H1 (cell line): ENCODE results near the gene PTK6. TPM values are rescaled to one million over a fixed set of nuclear protein-coding genes. Genes with fewer than 3 reads are reported as not detected.
A peak's percentile ranks its signal among the peaks of the same experiment; 100 is the strongest.

Experiments used
- CTCF ChIA-PET: fragments of 300-600 bp; sonication (Branson Sonifier 250); formaldehyde crosslinking; loops from one replicate; lab custom pipeline; 2021; ENCODE audit not compliant: partially characterized antibody; lab: Charles Lee
- POLR2A ChIA-PET: fragments of 300-600 bp; sonication (Branson Sonifier 250); formaldehyde crosslinking; loops from one replicate; lab custom pipeline; 2021; ENCODE audit warnings: inconsistent platforms; ENCODE audit not compliant: partially characterized antibody; lab: Charles Lee
- DNase-seq, 2 experiments: peaks; one replicate each; pipeline versions ENCODE4 v3.0.0 to v3.0.0-alpha.2; 2010 to 2022; ENCODE audit warnings: low spot score in 2 of 2, low read depth in 1 of 2, mixed read lengths in 1 of 2
- FAIRE-seq: peaks from 2 replicates; lab custom pipeline; 2011; peaks lifted over from hg19 to GRCh38; lab: Jason Lieb, UNC
- H2AFZ ChIP-seq: 2 replicates; pipeline ENCODE4 v1.8.1; 2012; ENCODE audit warnings: low read length, inconsistent platforms
- H2AK5ac ChIP-seq: 2 replicates; pipeline ENCODE4 v1.6.1; 2013; ENCODE audit warnings: low read depth, low read length
- H2BK120ac ChIP-seq: replicated peaks from 2 replicates; pipeline ENCODE3; 2013; ENCODE audit warnings: low read depth, low read length, inconsistent platforms
- H2BK12ac ChIP-seq: 2 replicates; pipeline ENCODE4 v1.6.1; 2013; ENCODE audit warnings: low read depth, low read length
- H2BK15ac ChIP-seq: 2 replicates; pipeline ENCODE4 v1.6.1; 2013; ENCODE audit warnings: low read length
- H2BK20ac ChIP-seq: 2 replicates; pipeline ENCODE4 v1.6.1; 2013; ENCODE audit warnings: low read length
- H2BK5ac ChIP-seq: 2 replicates; pipeline ENCODE4 v1.6.1; 2013; ENCODE audit warnings: low read depth, low read length
- H3K14ac ChIP-seq: 2 replicates; pipeline ENCODE4 v1.6.1; 2013; ENCODE audit warnings: inconsistent platforms; ENCODE audit not compliant: insufficient read length
- H3K18ac ChIP-seq: 2 replicates; pipeline ENCODE4 v1.6.1; 2013; ENCODE audit warnings: low read length; ENCODE audit errors: extremely low read depth
- H3K23ac ChIP-seq: 2 replicates; pipeline ENCODE4 v1.6.1; 2013; ENCODE audit warnings: inconsistent platforms; ENCODE audit not compliant: insufficient read length
- H3K23me2 ChIP-seq: 2 replicates; pipeline ENCODE4 v1.6.1; 2013; ENCODE audit warnings: low read depth, low read length
- H3K27ac ChIP-seq: 2 replicates; pipeline ENCODE4 v1.6.1; 2011; ENCODE audit warnings: low read depth, low read length, inconsistent platforms
- H3K27me3 ChIP-seq, 4 experiments: replicated peaks in 1 of 4; 1 replicate in 1 of 4; 2 replicates in 3 of 4; pipeline versions ENCODE4 v1.6.1 to v1.8.1; 2011 to 2013; ENCODE audit warnings: low read length in 3 of 4, mild to moderate bottlenecking in 3 of 4, inconsistent platforms in 2 of 4, mixed read lengths in 2 of 4, moderate library complexity in 1 of 4; ENCODE audit not compliant: control insufficient read depth in 3 of 4, insufficient read depth in 3 of 4; ENCODE audit errors: extremely low read depth in 1 of 4
- H3K36me3 ChIP-seq, 4 experiments: 2 replicates each; pipeline versions ENCODE4 v1.6.1 to v1.8.1; 2011 to 2013; ENCODE audit warnings: mild to moderate bottlenecking in 4 of 4, low read length in 3 of 4, moderate library complexity in 2 of 4, control low read depth in 1 of 4, inconsistent platforms in 1 of 4; ENCODE audit not compliant: insufficient read depth in 4 of 4, control insufficient read depth in 2 of 4
- H3K4ac ChIP-seq: replicated peaks from 2 replicates; pipeline ENCODE3; 2013; ENCODE audit warnings: low read length, low read depth, mixed read lengths, inconsistent platforms; ENCODE audit not compliant: insufficient read length
- H3K4me1 ChIP-seq, 4 experiments: replicated peaks in 1 of 4; 1 replicate in 1 of 4; 2 replicates in 3 of 4; pipeline versions ENCODE4 v1.6.1 to v1.8.1; 2011 to 2013; ENCODE audit warnings: low read length in 3 of 4, inconsistent platforms in 2 of 4, mixed read lengths in 1 of 4; ENCODE audit not compliant: insufficient read depth in 4 of 4, control insufficient read depth in 3 of 4
- H3K4me2 ChIP-seq, 2 experiments: 2 replicates each; pipeline versions ENCODE4 v1.6.1 to v1.8.1; 2011 to 2013; ENCODE audit warnings: low read depth in 2 of 2, low read length in 2 of 2, control low read depth in 1 of 2, inconsistent platforms in 1 of 2, mild to moderate bottlenecking in 1 of 2; ENCODE audit not compliant: insufficient read depth in 1 of 2
- H3K4me3 ChIP-seq, 4 experiments: fragments of 200-600, 300-600 bp in 1 of 4; sonication (generic), shearing (Covaris generic), sonication (Bioruptor Twin) in 1 of 4; 2 replicates each; pipeline versions ENCODE4 v1.5.1 to v1.8.1; 2011 to 2016; ENCODE audit warnings: low read length in 4 of 4, low read depth in 3 of 4, control low read depth in 2 of 4, inconsistent platforms in 2 of 4, mild to moderate bottlenecking in 2 of 4, mixed read lengths in 1 of 4, moderate library complexity in 1 of 4; ENCODE audit not compliant: insufficient read depth in 2 of 4; ENCODE audit errors: extremely low read depth in 1 of 4
- H3K56ac ChIP-seq: replicated peaks from 2 replicates; pipeline ENCODE3; 2013; ENCODE audit warnings: low read depth, mild to moderate bottlenecking, mixed read lengths, low read length, inconsistent platforms; ENCODE audit not compliant: insufficient read length
- H3K79me1 ChIP-seq: 2 replicates; pipeline ENCODE4 v1.6.1; 2013; ENCODE audit warnings: low read depth, low read length, control low read depth
- H3K79me2 ChIP-seq, 2 experiments: 2 replicates each; pipeline versions ENCODE4 v1.6.1 to v1.8.1; 2012 to 2013; ENCODE audit warnings: low read length in 2 of 2, mild to moderate bottlenecking in 2 of 2, inconsistent platforms in 1 of 2; ENCODE audit not compliant: insufficient read depth in 2 of 2, control insufficient read depth in 1 of 2
- H3K9ac ChIP-seq, 4 experiments: replicated peaks in 1 of 4; 1 replicate in 1 of 4; 2 replicates in 3 of 4; pipeline versions ENCODE4 v1.6.1 to v1.8.1; 2011 to 2013; ENCODE audit warnings: low read depth in 3 of 4, low read length in 3 of 4, control low read depth in 2 of 4, mild to moderate bottlenecking in 2 of 4, moderate library complexity in 2 of 4, inconsistent platforms in 1 of 4; ENCODE audit errors: extremely low read depth in 1 of 4
- H3K9me3 ChIP-seq, 2 experiments: 2 replicates each; pipeline versions ENCODE4 v1.6.1 to v1.8.1; 2012 to 2013; ENCODE audit warnings: mild to moderate bottlenecking in 2 of 2, moderate library complexity in 2 of 2, control low read depth in 1 of 2, inconsistent platforms in 1 of 2, low read depth in 1 of 2, low read length in 1 of 2, mixed read lengths in 1 of 2; ENCODE audit not compliant: insufficient read depth in 2 of 2
- H4K20me1 ChIP-seq, 2 experiments: replicated peaks in 1 of 2; 2 replicates each; pipeline versions ENCODE3 to v1.8.1; 2011 to 2013; ENCODE audit warnings: inconsistent platforms in 2 of 2, low read length in 2 of 2, mild to moderate bottlenecking in 1 of 2; ENCODE audit not compliant: insufficient read depth in 2 of 2, control insufficient read depth in 1 of 2
- H4K5ac ChIP-seq: 2 replicates; pipeline ENCODE4 v1.6.1; 2013; ENCODE audit warnings: low read length, low read depth, mixed read lengths, inconsistent platforms; ENCODE audit not compliant: insufficient read length
- H4K8ac ChIP-seq: 2 replicates; pipeline ENCODE4 v1.8.0; 2013; ENCODE audit warnings: mild to moderate bottlenecking, moderate library complexity, low read length, inconsistent platforms; ENCODE audit not compliant: insufficient read depth; ENCODE audit errors: extremely low read depth
- H4K91ac ChIP-seq: replicated peaks from 2 replicates; pipeline ENCODE3; 2013; ENCODE audit warnings: low read length, mixed read lengths, inconsistent platforms; ENCODE audit not compliant: insufficient read length
- BACH1 ChIP-seq: IDR thresholded peaks from 2 replicates; pipeline ENCODE4 v1.6.1; 2012; ENCODE audit warnings: low read length, improper control_type of control experiment
- CREB1 ChIP-seq: IDR thresholded peaks from 2 replicates; pipeline ENCODE4 v1.6.1; 2012; ENCODE audit warnings: inconsistent platforms
- EGR1 ChIP-seq: IDR thresholded peaks from 2 replicates; pipeline ENCODE4 v1.6.1; 2011; ENCODE audit warnings: low read depth, low read length, borderline replicate concordance
- HDAC2 ChIP-seq, 2 experiments: fragments of 300-600 bp in 1 of 2; sonication (generic) in 1 of 2; IDR thresholded peaks; 2 replicates each; pipeline ENCODE4 v1.6.1; 2011 to 2012; ENCODE audit warnings: low read depth in 2 of 2, low read length in 2 of 2, mild to moderate bottlenecking in 2 of 2, moderate library complexity in 2 of 2, borderline replicate concordance in 1 of 2, inconsistent platforms in 1 of 2
- MAFK ChIP-seq: IDR thresholded peaks from 2 replicates; pipeline ENCODE4 v1.6.1; 2012; ENCODE audit warnings: low read depth, mild to moderate bottlenecking, improper control_type of control experiment, low read length
- NANOG ChIP-seq: IDR thresholded peaks from 2 replicates; pipeline ENCODE4 v1.6.1; 2011; ENCODE audit warnings: low read length, low read depth, mild to moderate bottlenecking, inconsistent platforms; ENCODE audit not compliant: insufficient read depth, poor library complexity, severe bottlenecking
- PHF8 ChIP-seq: fragments of 200-600 bp; sonication (generic); conservative IDR thresholded peaks from 2 replicates; pipeline ENCODE4 v1.7.1; 2012; ENCODE audit warnings: low read depth, mild to moderate bottlenecking, inconsistent platforms, low read length, moderate library complexity
- POLR2AphosphoS5 ChIP-seq: IDR thresholded peaks from 2 replicates; pipeline ENCODE4 v1.6.1; 2011; ENCODE audit warnings: low read depth, low read length
- RBBP5 ChIP-seq: IDR thresholded peaks from 2 replicates; pipeline ENCODE4 v1.7.1; 2012; ENCODE audit warnings: low read depth, mild to moderate bottlenecking, inconsistent platforms, low read length, moderate library complexity, borderline replicate concordance
- SUZ12 ChIP-seq: fragments of 200-600 bp; sonication (generic); IDR thresholded peaks from 2 replicates; pipeline ENCODE4 v1.6.1; 2012; ENCODE audit warnings: mild to moderate bottlenecking, inconsistent platforms, low read length, moderate library complexity, mixed read lengths
- TBP ChIP-seq: IDR thresholded peaks from 2 replicates; pipeline ENCODE4 v1.6.1; 2011; ENCODE audit warnings: low read depth, low read length, improper control_type of control experiment
- TEAD4 ChIP-seq: IDR thresholded peaks from 2 replicates; pipeline ENCODE4 v1.6.1; 2012; ENCODE audit warnings: low read depth, low read length, inconsistent platforms, mixed read lengths
- WGBS, 2 experiments: shearing (Covaris generic) in 1 of 2; methylation state at CpG; one replicate each; pipeline versions ENCODE4 v1.1.6 to v1.1.7; 2013 to 2015; ENCODE audit warnings: low lambda C conversion rate in 2 of 2, mixed read lengths in 2 of 2, inconsistent platforms in 1 of 2, low coverage in 1 of 2, missing lambda C conversion rate in 1 of 2; ENCODE audit not compliant: insufficient replicate concordance in 2 of 2, insufficient coverage in 1 of 2, insufficient read length in 1 of 2; ENCODE audit errors: extremely low coverage in 1 of 2, missing lambda C conversion rate in 1 of 2; 5-methylcytosine and 5-hydroxymethylcytosine counted together
- polyA plus RNA-seq, 7 experiments: library from polyadenylated mRNA; depleted of rRNA in 3 of 7; stranded (reverse) in 5 of 7; unstranded in 2 of 7; fragments of >200 nt in 5 of 7; fragments of 200-250 nt in 2 of 7; gene quantifications; 1 replicate in 5 of 7; 2 replicates in 1 of 7; 4 replicates in 1 of 7; pipeline versions ENCODE4 v1.2.1 to v1.2.3, GENCODE V29; 2011 to 2013; ENCODE audit warnings: missing spikeins in 2 of 7, mixed read lengths in 2 of 7
- total RNA-seq: library from RNA; stranded (reverse); fragmentation: NEBNext Ultra II Directional; extraction: Animal tissue kit (Norgen Biotek cat#: 25700); gene quantifications from 2 replicates; pipeline ENCODE4 v1.2.1, GENCODE V29; 2021

PTK6 gene
- total and polyA plus RNA-seq, 2 of the 8 experiments (the other 6 are each of a cell fraction or from before 2014, with no cell fraction given), result 0.12 to 0.19 TPM

DNA sequence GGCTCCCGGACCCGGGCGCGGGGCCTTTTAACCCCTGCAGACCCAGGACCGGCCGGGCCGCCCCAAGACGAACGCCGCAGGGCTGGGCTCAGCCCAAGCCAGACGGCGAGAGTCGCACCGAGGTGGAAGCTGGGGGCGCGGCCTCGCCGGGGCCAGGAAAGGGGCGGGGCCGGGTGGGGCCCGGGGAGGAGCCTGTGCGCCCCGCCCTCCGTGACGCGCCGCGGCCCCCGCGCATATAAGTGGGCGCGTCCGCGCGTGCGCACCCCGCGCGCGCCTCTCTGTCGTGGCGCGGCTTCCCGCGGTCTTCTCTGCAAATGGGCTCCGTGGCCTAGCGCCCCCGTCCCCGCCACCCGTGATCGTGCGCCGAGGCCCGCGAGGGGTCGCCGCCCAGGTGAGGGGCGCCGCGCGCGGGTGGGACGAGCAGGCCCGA is 16.7 kb downstream of the PTK6 start, which contains the start of gene PPDPF:
Gene PPDPF (plus strand): TSS at position 262 of the 430 bp plus-strand sequence. CDS start 544 bp downstream, outside the sequence.
- DNase-seq, result peak; percentile 39 to 88
- H3K79me1 ChIP-seq, result peaks cover 7% of the 10 kb centered on the region; the same call in 1 of the 2 replicates
- 2% methylated on average over 18 of the region's 64 CpGs; no CpG with 5 or more reads in 1 of the 2 experiments for WGBS, 2 experiments
- H2BK12ac ChIP-seq, result 0 out of 2 replicates have a peak within 1 kb of the TSS, but pooled peaks have one; percentile 75
- H3K27ac ChIP-seq, result peak within 1 kb of the TSS; percentile 87
- H4K91ac ChIP-seq, result peak within 1 kb of the TSS; percentile 93
- H2AK5ac ChIP-seq, result no peak within 1 kb of the TSS
- ChIA-PET POLR2A (interaction anchor here (0.6 to 4.6 kb wide), 26 partner anchors 9 to 453 kb away, joined by 3 to 59 read pairs (median 5); partner anchors contain the start of genes COL20A1, KCNQ2, PTK6 and RTEL1), CTCF (interaction anchor here (1.5 to 4.2 kb wide), 4 partner anchors 14 to 73 kb away, joined by 4 to 28 read pairs (median 11); partner anchors contain the start of gene PTK6)
- peaks cover 0 to 14% (median 0%) of the 10 kb centered on the region in 4 experiments; a peak in 2 of 8 replicates for H3K36me3 ChIP-seq
- H3K27me3 ChIP-seq, result peaks cover 0 to 6% (median under 1%) of the 10 kb centered on the region in 4 experiments; a peak in 2 of 7 replicates
- H3K4ac ChIP-seq, result peak within 1 kb of the TSS; percentile 38
- peaks cover 0 to 21% (median 10%) of the 10 kb centered on the region in 4 experiments; a peak in 5 of 7 replicates for H3K4me1 ChIP-seq
- H3K14ac ChIP-seq, result no peak within 1 kb of the TSS
- peak within 1 kb of the TSS; percentile 80 to 97 (median 90) for H3K9ac ChIP-seq
- H3K9me3 ChIP-seq, result no peaks in the 10 kb centered on the region
- H3K4me2 ChIP-seq, result peak within 1 kb of the TSS; percentile 68 to 97
- peak within 1 kb of the TSS; percentile 69 for H3K56ac ChIP-seq
- H4K8ac ChIP-seq, result peak within 1 kb of the TSS; percentile 99
- H3K23ac ChIP-seq, result no peak within 1 kb of the TSS
- peak within 1 kb of the TSS; percentile 71 for H3K18ac ChIP-seq
- H3K79me2 ChIP-seq, result peaks cover 0 to 4% of the 10 kb centered on the region in 2 experiments; a peak in 1 of 4 replicates
- H3K4me3 ChIP-seq, result peak within 1 kb of the TSS; percentile 66 to 99 (median 88)
- H4K20me1 ChIP-seq, result peaks cover 3 to 22% of the 10 kb centered on the region in 2 experiments
- H4K5ac ChIP-seq, result peak within 1 kb of the TSS; percentile 48
- H3K23me2 ChIP-seq, result peaks cover 17% of the 10 kb centered on the region; the same call in 1 of the 2 replicates
- no peak within 1 kb of the TSS for H2BK20ac ChIP-seq
- peak within 1 kb of the TSS; percentile 9; the same call in 1 of the 2 replicates for H2BK15ac ChIP-seq
- H2AFZ ChIP-seq, result no peak within 1 kb of the TSS
- H2BK5ac ChIP-seq, result peak within 1 kb of the TSS; percentile 75
- H2BK120ac ChIP-seq, result peak within 1 kb of the TSS; percentile 13
- FAIRE-seq, result no peak
- 0 out of 2 replicates have a peak, but pooled peaks have one; percentile 8 for TF ChIP-seq RBBP5
- peak; percentile 94 for TF ChIP-seq BACH1
- TF ChIP-seq NANOG, result no peak
- peak; percentile 74 for TF ChIP-seq POLR2AphosphoS5
- TF ChIP-seq CREB1, result peak; percentile 78
- no peak for TF ChIP-seq TEAD4
- TF ChIP-seq SUZ12, result 0 out of 2 replicates have a peak, but pooled peaks have one; percentile 44
- TF ChIP-seq EGR1, result no peak
- TF ChIP-seq PHF8, result peak; percentile 78; the same call in 1 of the 2 replicates
- TF ChIP-seq MAFK, result no peak
- TF ChIP-seq HDAC2 (IDR thresholded peaks at IDR 0.05; ENCODE audit: borderline replicate concordance in 1 of 2, low read depth in 2 of 2, low read length in 2 of 2), result peak; percentile 21 to 99; a peak in 2 of 4 replicates
- TF ChIP-seq TBP, result peak; percentile 88; the same call in 1 of the 2 replicates
